NCI-H510A treated with DMSO at 0.1 percent for 48 hours (cell line): ENCODE results near the gene TBPL2.
"Not testable (repeated sequence)": the region's sequence is repeated elsewhere in the genome, so short reads cannot be mapped to it uniquely, and the experiment has no call there.

Experiments
- DNase-seq: peaks from one replicate; lab custom pipeline; 2025; lab: John Stamatoyannopoulos, UW

TBPL2 gene

DNA sequence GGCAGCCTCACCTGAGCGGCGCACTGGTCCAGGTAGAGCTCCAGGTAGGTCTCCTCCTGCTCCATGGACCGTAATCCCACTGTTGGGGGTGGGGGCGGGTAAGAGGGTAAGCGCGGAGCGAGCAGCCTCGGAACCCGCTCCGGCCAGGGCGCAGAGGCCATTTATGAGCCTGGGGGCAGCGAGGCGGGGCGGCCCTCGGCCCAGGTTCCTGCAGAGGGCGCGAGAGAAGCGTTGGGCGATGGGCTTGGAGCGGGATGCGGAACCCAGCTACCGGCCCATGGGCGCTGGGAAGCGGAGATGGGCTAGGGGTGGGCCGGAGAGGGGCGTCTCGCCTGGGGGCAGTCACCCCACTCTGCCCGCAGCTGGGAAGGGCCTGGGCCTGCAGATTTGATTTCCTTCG, at the start of gene TBPL2:
TSS of gene TBPL2 (minus strand) at position 232 of the 400 bp plus-strand sequence. CDS start at position 65, 167 bp downstream.
- no peak for DNase-seq

DNA sequence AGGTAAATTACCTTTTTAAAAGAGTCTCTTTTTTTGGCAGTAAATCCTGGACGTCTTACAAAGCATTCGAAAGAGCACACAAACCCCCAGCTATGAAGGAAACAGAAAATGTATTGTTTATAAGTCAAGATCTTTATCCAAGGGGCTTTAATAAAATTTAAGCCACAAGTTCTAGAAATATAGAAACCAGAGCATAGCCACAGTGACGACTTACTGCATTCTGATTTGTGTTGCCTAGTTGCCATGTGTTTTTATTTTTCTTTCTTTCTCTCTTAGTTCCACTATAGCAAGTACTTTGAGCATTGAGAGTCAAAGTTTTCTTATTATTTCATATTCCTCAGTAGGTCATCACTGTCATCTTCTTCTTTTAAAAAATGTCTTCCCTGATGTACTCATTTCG, 47.8 kb upstream of the TBPL2 start:
- no peak for DNase-seq

DNA sequence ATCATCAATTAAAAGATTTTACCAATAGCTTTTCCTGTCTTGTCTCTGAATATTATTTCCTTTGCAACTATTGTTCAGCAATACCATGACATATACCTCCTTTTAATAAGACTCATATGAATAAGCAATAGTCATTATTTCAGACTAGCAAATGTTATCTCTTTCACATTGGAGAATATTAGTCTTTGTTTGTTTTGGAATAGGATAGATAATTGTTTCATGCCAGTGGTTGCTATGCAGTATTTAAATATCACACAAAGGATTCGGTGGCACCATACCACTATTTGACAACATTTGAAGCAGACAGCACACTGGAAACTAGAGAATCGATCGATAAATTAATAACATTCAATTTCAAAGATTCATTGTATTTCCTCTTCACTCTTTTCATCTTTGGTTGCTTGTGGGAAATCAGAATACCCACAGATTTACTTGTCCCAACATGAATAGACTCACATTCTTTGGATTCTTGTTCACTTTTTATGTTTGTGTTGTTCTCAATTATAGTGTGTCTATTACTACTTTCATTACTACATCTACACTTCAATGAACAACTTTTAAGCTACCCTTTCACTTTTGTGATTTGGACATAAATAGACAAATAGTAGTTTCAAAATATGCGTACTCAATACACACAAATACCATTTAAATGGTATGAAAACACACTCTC, 42.7 kb upstream of the TBPL2 start:
- no peak for DNase-seq

DNA sequence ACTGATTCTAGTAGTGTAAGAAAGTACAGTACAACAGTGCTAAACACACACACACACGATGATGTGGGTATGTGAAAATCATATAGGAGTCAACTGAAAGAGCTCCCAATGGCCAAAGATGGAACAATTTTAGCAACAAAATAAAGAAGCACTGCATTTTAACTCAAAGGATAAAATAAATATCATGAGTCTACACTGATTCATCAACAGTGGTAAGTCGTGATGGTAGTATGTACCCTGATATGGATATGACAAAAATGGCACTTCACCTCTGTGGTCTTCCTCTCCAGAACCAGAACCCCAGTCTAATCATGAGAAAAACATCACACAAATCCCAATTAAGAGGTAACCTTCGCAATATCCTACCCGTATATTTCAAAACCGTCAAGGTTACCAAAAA, 41.4 kb upstream of the TBPL2 start:
- no peak for DNase-seq

DNA sequence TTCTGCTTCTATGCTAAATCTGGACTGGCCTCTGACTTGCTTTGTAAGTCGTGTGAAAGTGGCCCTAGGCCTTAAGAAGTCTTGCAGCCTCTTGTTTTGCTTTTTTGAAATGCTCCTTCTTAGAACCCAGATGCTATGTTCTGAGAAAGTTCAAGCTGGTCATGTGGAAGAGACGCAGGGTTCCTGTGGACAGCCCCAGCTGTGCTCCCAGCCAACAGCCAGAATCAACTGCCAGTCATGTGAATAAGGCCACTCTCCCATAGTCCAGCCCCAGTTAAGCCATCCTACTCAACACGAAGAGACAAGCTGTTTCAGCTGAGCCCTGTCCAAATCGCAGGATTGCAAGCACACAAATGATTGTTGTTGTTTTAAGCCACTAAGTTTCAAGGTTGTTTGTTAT, 37.3 kb upstream of the TBPL2 start:
- no peak for DNase-seq

DNA sequence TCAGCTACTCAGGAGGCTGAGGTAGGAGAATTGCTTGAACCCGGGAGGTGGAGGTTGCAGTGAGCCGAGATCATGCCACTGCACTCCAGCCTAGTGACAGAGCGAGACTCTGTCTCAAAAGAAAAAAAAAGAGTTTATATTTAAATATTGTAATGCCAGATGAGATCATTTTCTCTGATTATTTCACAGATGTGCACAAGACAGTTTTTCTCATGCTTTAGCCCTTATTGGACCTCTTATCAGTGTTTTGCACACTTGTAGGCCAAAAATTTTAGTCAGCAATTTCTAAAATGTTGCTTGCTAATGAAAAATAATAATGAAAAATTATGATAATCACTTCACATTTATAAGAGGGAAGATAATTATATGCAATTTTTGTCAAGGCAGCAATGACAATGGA, 36.0 kb upstream of the TBPL2 start:
- DNase-seq, result not testable (repeated sequence)

DNA sequence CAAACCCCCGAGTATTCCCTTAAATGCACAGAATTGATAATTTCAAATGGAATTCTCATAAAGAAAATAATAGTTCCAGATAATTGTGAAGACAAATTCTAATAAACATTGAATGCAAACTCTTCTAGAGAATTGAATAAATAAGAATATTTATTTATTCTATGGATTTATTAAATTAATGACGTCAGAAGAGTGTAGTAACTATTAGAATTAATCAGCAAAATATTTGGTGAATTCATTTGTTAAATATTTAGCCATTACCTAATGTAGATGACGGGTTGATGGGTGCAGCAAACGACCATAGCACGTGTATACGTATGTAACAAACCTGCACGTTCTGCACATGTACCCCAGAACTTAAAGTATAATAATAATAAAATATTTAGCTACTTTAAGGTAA, 33.4 kb upstream of the TBPL2 start:
- no peak for DNase-seq

DNA sequence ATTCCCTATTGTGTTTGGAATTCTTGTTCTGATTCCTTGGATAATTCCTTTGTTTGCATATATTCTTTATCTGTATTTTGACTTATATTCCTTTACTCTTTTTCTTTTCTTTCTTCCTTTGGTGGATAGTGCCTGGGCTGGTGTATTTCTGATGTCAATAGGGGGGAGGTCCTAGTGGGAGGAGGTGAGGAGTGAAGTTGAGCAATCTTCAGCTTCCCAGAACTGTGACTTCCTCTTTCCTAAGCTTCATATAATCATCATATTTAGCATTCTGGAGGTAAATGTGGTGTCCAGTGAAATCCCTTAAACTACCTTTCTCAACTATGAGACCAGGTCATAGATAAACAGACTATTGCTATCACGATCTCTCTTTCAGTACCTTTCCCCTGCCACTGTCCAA, 29.6 kb upstream of the TBPL2 start:
- DNase-seq, result no peak

DNA sequence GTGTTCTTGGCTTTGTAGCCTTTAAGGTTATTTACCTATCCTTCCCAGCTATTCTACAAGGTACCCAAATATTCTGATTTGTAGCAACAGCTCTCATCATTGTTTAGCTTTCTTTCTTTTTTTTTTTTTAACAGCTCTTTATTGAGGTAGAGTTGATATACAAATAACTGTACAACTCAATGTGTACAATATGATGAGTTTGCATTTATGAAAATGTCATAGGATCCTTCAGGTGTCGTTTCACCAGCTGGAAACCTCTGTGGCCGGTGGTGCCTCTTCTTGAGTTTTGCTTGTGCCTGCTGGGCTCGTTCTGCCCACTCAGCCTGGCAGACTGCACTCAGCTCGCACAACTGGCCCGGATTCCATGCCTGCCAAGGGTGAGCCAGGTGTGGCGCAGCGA, 26.9 kb upstream of the TBPL2 start:
- no peak for DNase-seq

DNA sequence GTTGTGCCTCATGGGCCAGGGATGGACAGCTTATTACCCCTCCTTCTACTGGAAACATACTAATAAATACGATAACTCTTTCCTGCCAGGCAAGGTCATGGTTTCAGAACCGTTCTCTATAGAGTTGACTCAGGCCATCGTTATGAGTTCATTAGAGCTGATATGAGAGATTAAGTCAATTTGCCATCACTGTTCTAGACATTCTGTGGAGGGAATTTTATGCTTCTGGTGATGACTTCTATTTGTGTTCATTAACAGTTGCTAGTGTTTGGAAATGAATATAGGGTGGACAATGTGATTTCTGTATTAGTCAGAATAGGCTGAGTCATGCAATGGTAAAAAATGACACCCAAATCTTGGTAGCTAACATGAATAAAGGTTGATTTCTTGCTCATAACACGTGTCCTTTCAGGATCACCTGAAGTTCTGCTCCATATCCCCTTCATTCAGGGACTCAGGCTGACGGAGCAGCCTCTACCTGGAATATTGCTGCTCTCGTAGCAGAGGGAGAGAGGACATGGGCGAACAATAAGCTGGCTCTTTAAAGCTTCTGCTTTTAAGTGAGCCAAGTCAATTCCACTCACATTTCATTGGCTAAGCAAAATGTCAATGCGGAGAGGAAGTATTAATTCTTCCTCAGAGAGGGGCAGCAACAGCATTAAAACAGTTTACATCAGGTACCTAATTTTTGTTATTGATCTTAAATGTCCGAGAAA, 18.5 kb upstream of the TBPL2 start:
- DNase-seq, result no peak

DNA sequence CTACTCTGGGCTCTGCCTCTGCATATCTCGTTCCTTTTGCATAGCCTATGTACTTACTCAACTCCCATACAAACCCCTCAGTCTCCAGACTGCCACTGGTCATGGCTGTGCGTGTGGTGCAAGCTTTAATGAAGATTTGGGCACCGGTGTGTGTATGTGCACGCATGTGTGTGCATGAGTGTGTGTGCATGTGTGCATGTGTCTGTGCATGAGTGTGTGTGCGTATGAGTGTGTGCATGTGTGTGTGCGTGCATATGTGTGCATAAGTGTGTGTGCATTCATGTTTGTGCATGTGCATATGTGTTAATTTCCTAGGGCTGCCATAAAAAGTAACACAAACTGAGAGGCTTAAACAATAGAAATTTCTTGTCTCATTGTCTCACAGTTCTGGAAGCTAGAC, 17.1 kb upstream of the TBPL2 start:
- no peak for DNase-seq

DNA sequence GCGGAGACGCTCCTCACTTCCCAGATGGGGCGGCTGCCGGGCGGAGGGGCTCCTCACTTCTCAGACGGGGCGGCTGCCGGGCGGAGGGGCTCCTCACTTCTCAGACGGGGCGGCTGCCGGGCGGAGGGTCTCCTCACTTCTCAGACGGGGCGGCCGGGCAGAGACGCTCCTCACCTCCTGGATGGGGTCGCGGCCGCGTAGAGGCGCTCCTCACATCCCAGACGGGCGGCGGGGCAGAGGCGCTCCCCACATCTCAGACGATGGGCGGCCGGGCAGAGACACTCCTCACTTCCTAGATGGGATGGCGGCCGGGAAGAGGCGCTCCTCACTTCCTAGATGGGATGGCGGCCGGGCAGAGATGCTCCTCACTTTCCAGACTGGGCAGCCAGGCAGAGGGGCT, 16.0 kb upstream of the TBPL2 start:
- not testable (repeated sequence) for DNase-seq

DNA sequence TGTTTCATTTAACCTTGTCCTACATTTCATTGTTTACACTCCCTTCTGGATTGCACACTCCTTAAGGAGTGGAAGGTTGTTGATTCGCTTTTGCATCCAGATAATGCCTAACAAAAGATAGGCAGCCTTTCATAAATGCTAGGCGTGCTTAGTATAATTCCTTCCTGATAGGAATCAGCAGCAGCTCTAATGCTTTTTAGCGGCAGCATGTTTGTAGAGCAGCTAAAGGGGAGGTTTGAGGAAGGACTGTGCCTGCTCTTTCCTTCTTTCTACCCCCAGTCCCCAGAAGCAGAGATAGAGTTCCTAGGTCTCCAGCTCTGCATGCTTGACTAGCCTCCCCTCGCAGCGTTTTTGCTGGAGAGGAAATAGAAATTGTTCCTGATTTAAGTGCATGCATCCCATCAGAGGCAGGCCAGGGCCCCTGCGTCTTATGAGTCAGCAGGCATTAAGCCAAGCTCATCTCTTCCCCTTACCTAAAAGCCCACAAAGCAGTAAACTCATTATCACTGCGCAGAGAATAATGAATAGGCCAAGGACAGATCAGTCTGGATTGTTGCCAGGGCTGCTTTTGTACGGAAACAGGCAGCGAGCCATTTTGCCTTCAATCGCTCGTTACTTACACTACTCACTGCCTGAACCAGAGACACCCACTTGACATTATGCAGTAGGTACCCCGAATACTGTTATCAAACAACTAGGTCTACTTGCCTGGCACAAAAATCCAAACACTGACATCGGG, 14.0 kb upstream of the TBPL2 start:
- DNase-seq, result peak; percentile 85

DNA sequence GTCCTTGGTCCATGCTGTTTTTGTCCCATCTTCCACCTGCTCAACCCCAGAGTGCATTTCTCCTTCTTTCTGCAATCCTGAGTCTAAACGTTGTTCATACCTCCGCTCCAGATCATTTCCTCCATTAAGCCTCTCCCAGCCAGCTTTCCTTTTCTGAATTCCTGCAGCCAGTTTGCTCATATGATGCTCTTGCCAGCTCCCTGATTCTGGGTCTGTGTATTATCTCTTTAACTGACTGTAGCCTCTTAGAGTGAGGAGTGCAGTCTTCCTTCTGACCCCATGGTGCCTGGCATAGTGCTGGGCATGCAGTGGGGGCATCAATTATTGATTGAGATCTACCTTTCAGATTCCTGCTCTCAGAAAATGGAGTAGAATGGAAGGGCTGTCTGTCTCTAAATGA, 11.5 kb upstream of the TBPL2 start:
- no peak for DNase-seq

DNA sequence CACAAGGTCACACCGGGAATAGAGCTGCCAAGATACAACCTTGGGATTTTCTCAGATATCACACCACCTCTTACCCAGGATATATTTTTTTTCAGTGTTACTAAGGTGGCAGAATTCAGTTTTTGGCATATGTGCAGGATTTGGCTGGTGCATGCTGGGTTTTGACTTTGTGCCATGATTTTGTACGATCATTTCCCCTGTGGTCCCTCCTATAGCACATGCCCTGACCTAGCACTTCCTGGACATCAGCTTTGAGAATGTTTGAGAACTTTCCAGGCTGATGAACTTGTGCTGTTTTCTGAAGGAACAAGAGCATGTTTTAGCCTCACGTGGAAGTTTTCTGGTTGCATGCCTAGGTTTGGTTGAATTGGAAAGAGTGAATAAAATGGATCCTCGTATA, 11.0 kb upstream of the TBPL2 start:
- no peak for DNase-seq

DNA sequence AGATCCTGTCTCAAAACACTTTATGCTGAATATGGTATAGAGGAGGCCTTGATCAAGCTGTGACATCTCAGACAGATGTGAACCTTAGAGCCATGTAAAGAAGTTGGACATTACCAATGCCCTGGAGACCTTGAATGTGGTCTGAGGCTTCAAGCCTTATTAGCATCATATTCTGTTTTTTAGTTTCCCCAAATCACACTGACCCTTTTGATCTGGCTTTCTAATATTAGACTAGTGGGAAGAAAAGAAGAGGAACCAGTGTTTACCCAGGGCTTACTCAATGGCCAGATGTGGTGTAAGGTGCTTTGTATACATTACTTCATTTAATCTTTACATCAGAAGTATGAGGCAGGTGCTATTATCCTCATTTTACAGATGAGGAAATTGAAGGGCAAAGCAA, 10.6 kb upstream of the TBPL2 start:
- no peak for DNase-seq

DNA sequence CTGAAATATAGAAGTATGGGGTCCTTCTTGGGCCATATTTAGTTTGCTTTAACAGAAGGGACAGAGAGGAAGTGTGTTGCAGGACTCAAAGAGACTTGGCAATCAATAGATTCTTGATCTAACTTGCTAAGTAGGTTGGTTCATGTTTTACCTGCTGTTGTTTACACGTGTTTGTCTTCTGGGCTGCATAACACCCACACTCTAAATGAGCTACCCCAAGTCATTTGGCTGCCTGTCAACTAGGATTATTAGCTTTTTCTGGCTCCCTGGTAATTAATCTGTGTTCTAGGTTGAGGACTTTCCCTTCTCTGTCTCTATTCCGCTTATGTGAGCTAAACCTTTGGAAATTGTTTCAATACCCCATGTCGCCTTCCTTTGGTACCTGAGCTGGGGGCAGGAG, 10.1 kb upstream of the TBPL2 start:
- DNase-seq, result no peak

DNA sequence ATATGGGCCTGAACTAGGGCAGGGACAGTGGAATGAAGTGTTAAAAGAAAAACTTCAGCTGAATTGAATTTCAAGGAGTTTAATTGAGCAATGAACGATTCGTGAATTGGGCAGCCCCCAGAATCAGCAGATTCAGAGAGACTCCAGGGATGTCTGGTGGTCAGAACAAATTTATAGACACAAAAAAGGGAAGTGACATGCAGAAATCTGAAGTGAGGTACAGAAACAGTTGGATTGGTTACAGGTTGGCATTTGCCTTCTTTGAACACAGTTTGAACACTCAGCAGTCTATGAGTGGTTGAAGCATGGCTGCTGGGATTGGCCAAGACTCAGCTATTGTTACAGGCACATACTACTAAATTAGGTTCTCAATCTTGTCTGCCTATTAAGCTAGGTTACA, 9.7 kb upstream of the TBPL2 start:
- DNase-seq, result no peak

DNA sequence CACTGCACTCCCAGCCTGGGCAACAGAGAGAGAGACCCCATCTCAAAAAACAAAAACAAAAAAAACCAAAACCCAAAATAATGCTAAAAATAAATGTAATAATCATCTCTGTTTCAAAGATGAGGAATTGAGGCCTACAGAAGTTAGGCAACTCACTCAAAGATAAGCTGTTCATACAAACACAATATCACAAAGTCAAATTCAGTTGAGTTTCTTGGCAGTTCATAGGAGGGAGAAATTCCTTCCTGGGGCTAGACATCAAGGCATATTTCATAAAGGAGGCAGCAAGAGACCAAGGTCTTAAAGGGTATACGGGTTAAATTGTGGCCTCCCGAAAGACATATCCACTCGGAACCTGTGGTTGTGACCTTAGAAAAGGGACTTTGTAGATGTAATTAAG, 8.7 kb upstream of the TBPL2 start:
- no peak for DNase-seq

DNA sequence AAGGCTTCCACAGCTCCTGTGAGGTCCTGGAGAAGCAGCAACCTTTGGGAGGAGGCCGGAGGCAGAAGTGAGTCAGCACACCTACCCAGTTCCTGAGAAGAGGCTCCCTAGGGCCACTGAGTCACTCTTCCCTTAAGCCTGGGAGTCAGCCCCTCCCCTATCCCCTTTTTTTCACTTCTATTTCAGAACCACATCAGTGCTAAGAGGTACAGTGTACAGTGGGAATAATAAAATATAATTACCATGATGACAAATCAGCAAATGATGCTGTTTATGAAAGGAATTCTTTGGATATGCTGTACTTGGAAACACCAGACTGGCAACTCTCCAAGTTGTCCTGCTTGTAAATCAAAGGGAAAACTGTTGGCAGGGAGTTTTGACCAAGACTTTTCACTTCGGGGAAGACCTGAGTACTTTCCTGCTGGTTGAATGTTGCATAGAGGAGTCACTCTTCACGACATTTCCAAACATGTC, 7.8 kb upstream of the TBPL2 start:
- DNase-seq, result no peak

DNA sequence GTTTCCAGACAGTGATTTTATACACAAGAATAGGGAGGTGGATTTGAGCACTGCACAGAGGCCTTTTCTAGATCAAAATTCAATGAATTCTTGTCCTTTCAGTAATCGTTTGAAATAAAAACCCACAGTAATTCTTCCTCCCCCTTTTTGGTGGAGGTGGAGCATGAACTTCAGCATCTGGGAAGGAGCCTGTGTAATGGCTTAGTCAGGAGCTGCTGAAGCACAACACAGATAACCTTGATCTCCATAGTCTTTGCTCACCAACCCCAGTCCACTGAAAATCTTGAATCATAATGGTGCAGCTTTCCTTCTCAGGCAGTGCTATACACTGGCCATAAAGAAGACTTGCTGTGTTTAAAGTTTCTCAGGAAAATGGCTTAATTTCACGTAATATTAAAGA, 6.4 kb upstream of the TBPL2 start:
- no peak for DNase-seq

DNA sequence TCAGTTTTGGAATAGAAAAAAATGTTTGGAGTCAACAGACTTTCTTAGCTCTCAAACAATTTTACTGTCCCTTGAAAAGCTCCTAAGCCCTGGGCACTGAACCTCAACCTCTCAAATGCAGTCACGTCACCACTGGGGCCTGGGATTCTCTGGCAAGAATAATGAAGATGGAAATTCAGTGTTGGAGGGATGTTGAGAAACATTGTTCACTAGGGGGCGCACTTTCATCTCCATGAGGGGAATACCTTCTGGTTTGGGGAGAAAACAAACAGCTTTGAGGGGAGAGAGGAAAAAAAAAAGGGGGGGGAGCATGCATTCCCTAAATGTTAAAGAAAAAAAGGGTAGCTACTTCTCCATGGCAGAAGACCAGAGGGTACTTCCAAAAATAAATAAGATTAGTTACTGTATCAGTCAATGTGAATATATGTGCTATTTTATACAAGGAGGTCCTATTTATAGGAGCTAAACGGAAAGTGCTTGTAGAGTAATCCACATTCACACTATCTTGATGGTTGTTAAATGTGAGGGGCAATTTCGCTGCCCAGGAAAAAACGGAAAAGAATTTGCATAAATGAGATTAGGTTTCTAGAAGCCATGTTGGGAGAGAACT, 5.8 kb upstream of the TBPL2 start:
- peak; percentile 78 for DNase-seq

DNA sequence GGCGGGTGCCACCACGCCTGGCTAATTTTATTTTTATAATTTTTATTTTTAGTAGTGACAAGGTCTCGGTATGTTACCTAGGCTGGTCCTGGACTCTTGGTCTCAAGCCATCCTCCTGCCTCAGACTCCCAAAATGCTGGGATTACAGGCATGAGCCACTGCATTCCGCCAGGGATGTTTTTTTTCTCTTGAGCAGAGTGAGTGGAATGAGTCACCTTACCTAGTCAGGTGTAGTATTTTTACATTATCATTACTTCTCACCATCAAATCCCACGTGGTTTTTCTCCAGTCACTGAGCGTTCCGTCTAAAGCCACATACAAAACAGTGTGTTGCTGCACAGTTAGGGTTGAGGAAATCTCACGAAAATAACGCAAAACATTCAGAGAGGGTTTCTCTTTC, 870 bp upstream of the TBPL2 start:
- DNase-seq, result no peak
